OCI-M2 (cell line): Measurements from ENCODE around the gene MPRIP.
"Not testable (repeated sequence)": the region's sequence is repeated elsewhere in the genome, so short reads cannot be mapped to it uniquely, and the experiment has no call there.

Experiments
- DNase-seq: peaks from one replicate; lab custom pipeline; 2025; ENCODE audit not compliant: unreplicated experiment; lab: John Stamatoyannopoulos, UW

Gene MPRIP

GRCh38 chr17:17180741-17181525 is 138.7 kb downstream of the MPRIP start:
- no peak for DNase-seq

- DNase-seq = no peak
Measured at GRCh38 chr17:17181666-17182597, 139.7 kb downstream of the MPRIP start.

- DNase-seq = no peak
Measured at GRCh38 chr17:17182598-17183136, 140.4 kb downstream of the MPRIP start.

GRCh38 chr17:17183744-17184143 is 141.5 kb downstream of the MPRIP start:
- no peak for DNase-seq

- DNase-seq = not testable (repeated sequence)
Measured at GRCh38 chr17:17184985-17185757, 142.9 kb downstream of the MPRIP start.

GRCh38 chr17:17186051-17186450 is 143.8 kb downstream of the MPRIP start:
- no peak for DNase-seq

- DNase-seq = no peak
Measured at GRCh38 chr17:17186551-17187505, 144.6 kb downstream of the MPRIP start.

- no peak for DNase-seq
Measured at GRCh38 chr17:17188586-17188985, 146.3 kb downstream of the MPRIP start.

- no peak for DNase-seq
Measured at GRCh38 chr17:17189559-17189958, 147.3 kb downstream of the MPRIP start.

GRCh38 chr17:17190188-17190587 is 147.9 kb downstream of the MPRIP start:
- DNase-seq = no peak

- DNase-seq = no peak
Measured at GRCh38 chr17:17191346-17191792, 149.1 kb downstream of the MPRIP start.

GRCh38 chr17:17191961-17192381 is 149.7 kb downstream of the MPRIP start:
- DNase-seq = no peak

- not testable (repeated sequence) for DNase-seq
Measured at GRCh38 chr17:17195466-17195865, 153.2 kb downstream of the MPRIP start.

GRCh38 chr17:17196776-17197175 is 154.5 kb downstream of the MPRIP start:
- no peak for DNase-seq

- no peak for DNase-seq
Measured at GRCh38 chr17:17198281-17198680, 156.0 kb downstream of the MPRIP start.

- no peak for DNase-seq
Measured at GRCh38 chr17:17200311-17200710, 158.1 kb downstream of the MPRIP start.

GRCh38 chr17:17200831-17201230 is 158.6 kb downstream of the MPRIP start:
- DNase-seq = no peak

GRCh38 chr17:17201271-17201670 is 159.0 kb downstream of the MPRIP start:
- DNase-seq = no peak

- DNase-seq = no peak
Measured at GRCh38 chr17:17201907-17202306, 159.7 kb downstream of the MPRIP start.
